Measurements from ENCODE around the gene GLYATL1B. TPM values are rescaled to one million over a fixed set of nuclear protein-coding genes. Genes with fewer than 3 reads are reported as not detected.
"Not testable (repeated sequence)": the region's sequence is repeated elsewhere in the genome, so short reads cannot be mapped to it uniquely, and the experiment has no call there.

GLYATL1B gene
- not detected in 2 replicates for total RNA-seq

DNA sequence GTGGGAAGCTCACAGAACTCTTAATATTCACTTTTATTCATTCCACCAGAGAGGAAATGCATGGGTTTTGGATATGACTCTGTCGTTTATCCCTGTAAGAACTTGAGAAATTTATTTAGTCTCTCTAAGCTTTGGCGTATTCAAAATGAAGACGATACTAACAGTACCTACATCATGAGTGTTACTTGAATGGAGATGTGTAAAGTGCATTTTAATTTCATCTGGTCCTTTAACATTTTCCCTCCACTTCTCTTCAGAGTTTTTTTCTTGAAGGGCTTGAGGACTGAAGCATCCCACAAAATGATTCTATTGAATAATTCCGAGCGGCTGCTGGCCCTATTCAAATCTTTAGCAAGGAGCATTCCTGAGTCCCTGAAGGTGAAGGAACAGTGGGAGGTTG is at the start of gene GLYATL1B:
TSS of gene GLYATL1B (plus strand) at position 301 of the 400 bp plus-strand sequence. CDS start at position 301, 0 bp downstream.
- DNase-seq (ENCODE audit: low read depth); H3K4me3 ChIP-seq (ENCODE audit: low read depth, low read length): not testable (repeated sequence)

GRCh38 chr11:59036542-59036941 is 49.6 kb upstream of the GLYATL1B start:
- not testable (repeated sequence) for H3K4me3 ChIP-seq (ENCODE audit: low read depth, low read length); DNase-seq (ENCODE audit: low read depth)

GRCh38 chr11:59037434-59037833 is 48.7 kb upstream of the GLYATL1B start:
- DNase-seq (ENCODE audit: low read depth); H3K4me3 ChIP-seq (ENCODE audit: low read depth, low read length): not testable (repeated sequence)

GRCh38 chr11:59040607-59041006 is 45.5 kb upstream of the GLYATL1B start:
- TF ChIP-seq, protein P1, sequence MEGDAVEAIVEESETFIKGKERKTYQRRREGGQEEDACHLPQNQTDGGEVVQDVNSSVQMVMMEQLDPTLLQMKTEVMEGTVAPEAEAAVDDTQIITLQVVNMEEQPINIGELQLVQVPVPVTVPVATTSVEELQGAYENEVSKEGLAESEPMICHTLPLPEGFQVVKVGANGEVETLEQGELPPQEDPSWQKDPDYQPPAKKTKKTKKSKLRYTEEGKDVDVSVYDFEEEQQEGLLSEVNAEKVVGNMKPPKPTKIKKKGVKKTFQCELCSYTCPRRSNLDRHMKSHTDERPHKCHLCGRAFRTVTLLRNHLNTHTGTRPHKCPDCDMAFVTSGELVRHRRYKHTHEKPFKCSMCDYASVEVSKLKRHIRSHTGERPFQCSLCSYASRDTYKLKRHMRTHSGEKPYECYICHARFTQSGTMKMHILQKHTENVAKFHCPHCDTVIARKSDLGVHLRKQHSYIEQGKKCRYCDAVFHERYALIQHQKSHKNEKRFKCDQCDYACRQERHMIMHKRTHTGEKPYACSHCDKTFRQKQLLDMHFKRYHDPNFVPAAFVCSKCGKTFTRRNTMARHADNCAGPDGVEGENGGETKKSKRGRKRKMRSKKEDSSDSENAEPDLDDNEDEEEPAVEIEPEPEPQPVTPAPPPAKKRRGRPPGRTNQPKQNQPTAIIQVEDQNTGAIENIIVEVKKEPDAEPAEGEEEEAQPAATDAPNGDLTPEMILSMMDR (conservative IDR thresholded peaks at IDR 0.05; ENCODE audit: low read depth, low read length) = no peak
- no peak overlapping the region for H3K4me3 ChIP-seq (ENCODE audit: low read depth, low read length)
- DNase-seq (ENCODE audit: low read depth) = no peak

DNA sequence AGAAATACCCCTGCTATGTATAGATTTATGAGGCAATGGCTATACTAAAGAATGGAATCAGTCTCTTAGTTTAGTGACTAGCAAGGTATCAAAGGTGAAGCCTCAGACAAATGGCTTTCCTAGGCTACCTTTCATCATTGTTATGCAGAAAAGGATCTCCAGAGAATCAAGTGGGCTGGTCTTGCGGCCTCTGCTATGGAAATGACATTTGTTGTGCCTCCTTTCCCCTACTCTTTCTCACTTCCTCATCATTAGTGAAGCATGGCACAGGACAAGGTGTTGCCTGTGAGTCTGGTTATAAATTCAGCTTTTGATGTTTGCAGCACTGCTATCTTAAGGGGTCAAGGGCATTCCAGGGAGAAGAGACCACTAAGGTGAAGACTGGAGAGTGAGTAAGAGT is 34.7 kb upstream of the GLYATL1B start:
- not testable (repeated sequence) for H3K4me3 ChIP-seq (ENCODE audit: low read depth, low read length); DNase-seq (ENCODE audit: low read depth)

DNA sequence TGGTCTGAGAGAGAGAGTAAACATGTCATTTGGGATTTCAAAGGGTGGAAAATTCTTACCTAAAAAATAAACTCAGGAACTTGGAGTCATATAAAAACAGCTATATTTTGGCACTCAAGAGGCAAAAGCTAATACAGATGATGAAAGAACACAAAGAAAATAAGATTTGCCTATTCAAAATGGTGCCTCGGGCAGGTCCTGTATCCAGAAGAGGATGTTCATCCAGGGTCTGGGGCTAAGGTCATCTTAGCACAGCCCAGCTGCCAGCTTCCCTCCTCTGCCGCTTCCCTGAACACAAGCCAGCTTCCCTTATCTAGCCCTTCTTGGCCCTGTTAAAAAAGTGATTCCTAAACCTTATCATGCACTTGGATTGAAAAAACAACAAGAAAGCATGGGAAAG is 33.8 kb upstream of the GLYATL1B start:
- not testable (repeated sequence) for DNase-seq (ENCODE audit: low read depth); H3K4me3 ChIP-seq (ENCODE audit: low read depth, low read length)

GRCh38 chr11:59053387-59053786 is 32.7 kb upstream of the GLYATL1B start:
- no peak for DNase-seq (ENCODE audit: low read depth)
- no peak overlapping the region for H3K4me3 ChIP-seq (ENCODE audit: low read depth, low read length)
- TF ChIP-seq, protein P1 (conservative IDR thresholded peaks at IDR 0.05; ENCODE audit: low read depth, low read length) = peak; percentile 74

GRCh38 chr11:59058120-59059033 is 27.7 kb upstream of the GLYATL1B start:
- H3K4me3 ChIP-seq (ENCODE audit: low read depth, low read length) = peak overlapping the region; percentile 58
- TF ChIP-seq, protein P1 (conservative IDR thresholded peaks at IDR 0.05; ENCODE audit: low read depth, low read length) = peak; percentile 97
- peak; percentile 72 for DNase-seq (ENCODE audit: low read depth)

DNA sequence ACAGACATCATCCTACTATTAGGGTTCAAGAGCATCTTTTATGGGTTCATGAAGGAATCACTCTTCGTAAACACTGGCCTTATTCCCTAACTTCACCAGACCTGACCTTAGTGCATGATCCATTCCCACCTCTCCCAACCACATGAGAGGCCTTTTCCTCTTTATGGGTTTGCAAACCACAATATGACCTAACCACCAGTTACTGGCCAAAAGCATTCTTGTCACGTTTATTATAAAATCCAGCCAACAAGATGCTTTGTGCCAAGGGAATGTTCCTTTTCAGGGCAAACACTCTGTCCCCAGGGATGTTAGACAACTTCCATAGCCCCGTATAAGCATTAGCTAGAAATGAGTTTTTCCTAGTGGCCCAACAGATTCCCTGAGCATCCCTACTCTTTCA is 26.0 kb upstream of the GLYATL1B start:
- DNase-seq (ENCODE audit: low read depth); H3K4me3 ChIP-seq (ENCODE audit: low read depth, low read length): not testable (repeated sequence)

- TF ChIP-seq, protein P1 (conservative IDR thresholded peaks at IDR 0.05; ENCODE audit: low read depth, low read length) = no peak
- peak; percentile 16 for DNase-seq (ENCODE audit: low read depth)
These were observed 23.2 kb upstream of the GLYATL1B start for GRCh38 chr11:59062602-59063529.

DNA sequence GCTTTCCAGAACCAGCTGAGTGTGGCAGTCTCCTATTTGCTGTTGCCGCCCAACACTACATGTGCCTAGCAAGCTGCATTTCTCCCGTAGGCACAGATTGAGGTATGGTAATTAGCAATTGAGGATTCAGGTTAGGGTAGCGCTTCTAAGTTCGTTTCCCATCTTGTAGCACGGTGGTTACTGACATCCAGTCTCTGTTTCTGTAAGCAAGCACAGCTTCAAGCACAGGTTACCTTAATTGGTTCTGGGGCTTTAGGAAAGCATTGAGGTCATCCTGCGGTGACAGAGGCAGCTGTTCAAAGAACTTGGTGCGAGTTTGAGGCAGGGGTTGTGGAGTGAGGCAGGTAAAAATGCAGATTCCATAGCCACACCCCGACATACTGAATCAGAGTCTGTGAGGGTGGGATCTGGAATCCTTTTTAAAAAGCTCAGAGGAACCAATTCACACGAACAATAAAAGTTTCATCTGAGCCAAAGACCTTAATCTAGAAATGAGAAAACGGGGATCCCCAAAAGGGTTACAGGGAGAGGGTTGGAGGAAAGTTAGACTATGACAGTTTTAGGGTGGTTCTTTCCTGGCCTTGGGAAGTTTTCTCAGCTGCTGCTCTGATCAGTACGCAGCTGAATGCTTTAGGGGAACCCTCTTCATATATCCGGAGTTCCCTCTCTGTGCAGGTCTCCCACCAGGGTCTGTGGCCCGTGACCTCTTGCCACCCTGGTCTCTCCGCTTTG is 21.9 kb upstream of the GLYATL1B start:
- not testable (repeated sequence) for DNase-seq (ENCODE audit: low read depth); H3K4me3 ChIP-seq (ENCODE audit: low read depth, low read length)

More at GRCh38 chr11:59062602-59063529, 23.2 kb upstream of the GLYATL1B start:
- peak overlapping the region; percentile 14 for H3K4me3 ChIP-seq (ENCODE audit: low read depth, low read length)
